ENCODE results near the gene KLF3.

- TF ChIP-seq CTCF (IDR thresholded peaks at IDR 0.05; ENCODE audit: low read length) (no peak), EZH2 (optimal IDR thresholded peaks at IDR 0.05; ENCODE audit: low read depth, low read length) (no peak)
Measured at GRCh38 chr4:38716256-38716655, 52.3 kb downstream of the KLF3 start.
